ENCODE measurements around the gene GAB2. TPM values are rescaled to one million over a fixed set of nuclear protein-coding genes. Genes with fewer than 3 reads are reported as not detected.

GAB2 gene
- total and polyA plus RNA-seq, 2 of the 13 experiments (the other 11 are each of a cell fraction or from before 2014, with no cell fraction given) = 4.1 to 8.6 TPM

GRCh38 chr11:78202733-78203167 lies 214.9 kb downstream of the GAB2 start (continued):
- TF ChIP-seq RCOR2 (CRISPR knock-in tag; IDR thresholded peaks at IDR 0.05) (peak; percentile 92), POLR2G (IDR thresholded peaks at IDR 0.05; ENCODE audit: low read depth, low read length) (peak; percentile 54; the same call in 1 of the 2 replicates), ZNF784 (CRISPR knock-in tag; IDR thresholded peaks at IDR 0.05; ENCODE audit: borderline replicate concordance) (peak; percentile 27; the same call in 1 of the 2 replicates), CREB1 (IDR thresholded peaks at IDR 0.05) (no peak), CREB1 (CRISPR knock-in tag; IDR thresholded peaks at IDR 0.05) (no peak), MEIS2 (CRISPR knock-in tag; IDR thresholded peaks at IDR 0.05) (peak; percentile 72; the same call in 1 of the 2 replicates), PHF5A (CRISPR knock-in tag; IDR thresholded peaks at IDR 0.05; ENCODE audit: low read depth, unreplicated experiment) (peak; percentile 59), SKI (IDR thresholded peaks at IDR 0.05; ENCODE audit: partially characterized antibody) (peak; percentile 93), PBX3 (CRISPR knock-in tag; IDR thresholded peaks at IDR 0.05; ENCODE audit: borderline replicate concordance) (no peak), HDAC2 (CRISPR knock-in tag; IDR thresholded peaks at IDR 0.05) (peak; percentile 91), NCOR1 (IDR thresholded peaks at IDR 0.05; ENCODE audit: borderline replicate concordance, low read length) (peak; percentile 68; the same call in 1 of the 2 replicates), HNF4A (CRISPR knock-in tag; IDR thresholded peaks at IDR 0.05) (peak; percentile 92), NR2F1 (CRISPR knock-in tag; IDR thresholded peaks at IDR 0.05) (0 out of 4 replicates have a peak, but pooled peaks of 1 of the 2 experiments have one; percentile 14), MED13 (CRISPR knock-in tag; IDR thresholded peaks at IDR 0.05) (no peak), ZNF777 (CRISPR knock-in tag; IDR thresholded peaks at IDR 0.05) (no peak), CEBPB (IDR thresholded peaks at IDR 0.05; ENCODE audit: borderline replicate concordance, low read depth, low read length) (peak; percentile 48; the same call in 1 of the 2 replicates), ZMYM3 (CRISPR knock-in tag; IDR thresholded peaks at IDR 0.05) (peak; percentile 81; the same call in 1 of the 2 replicates), ERF (CRISPR knock-in tag; IDR thresholded peaks at IDR 0.05) (peak; percentile 87), POGZ (CRISPR knock-in tag; IDR thresholded peaks at IDR 0.05) (peak; percentile 44; the same call in 1 of the 2 replicates), KMT2B (CRISPR knock-in tag; IDR thresholded peaks at IDR 0.05) (peak; percentile 59; the same call in 1 of the 2 replicates), BRD4 (CRISPR knock-in tag; IDR thresholded peaks at IDR 0.05) (no peak), DRAP1 (CRISPR knock-in tag; IDR thresholded peaks at IDR 0.05) (peak; percentile 63; the same call in 1 of the 2 replicates), UBTF (CRISPR knock-in tag; IDR thresholded peaks at IDR 0.05) (peak; percentile 58; the same call in 1 of the 2 replicates), RXRB (CRISPR knock-in tag; IDR thresholded peaks at IDR 0.05; ENCODE audit: borderline replicate concordance) (peak; percentile 82; the same call in 1 of the 2 replicates), ZNF691 (CRISPR knock-in tag; IDR thresholded peaks at IDR 0.05; ENCODE audit: borderline replicate concordance, low read depth) (no peak)
